Naive thymus-derived CD4-positive, alpha-beta T cell (primary cell): ENCODE results near the gene CALML5. TPM values are rescaled to one million over a fixed set of nuclear protein-coding genes. Genes with fewer than 3 reads are reported as not detected.
A peak's percentile ranks its signal among the peaks of the same experiment; 100 is the strongest.
"Not testable (repeated sequence)": the region's sequence is repeated elsewhere in the genome, so short reads cannot be mapped to it uniquely, and the experiment has no call there.

Experiments
- ATAC-seq: fragments of 150-1000 bp; cut with Tn5 transposase; 2 replicates; pipeline ENCODE4 v1.10.0; 2021; ENCODE audit warnings: mild to moderate bottlenecking, moderate library complexity
- CTCF ChIA-PET: fragments of 350-600 bp; sonication (Branson Sonifier 250); formaldehyde crosslinking; loops from one replicate; lab custom pipeline; 2021; ENCODE audit warnings: antibody characterized with exemption; lab: Charles Lee
- POLR2A ChIA-PET: fragments of 350-600 bp; sonication (Branson Sonifier 250); formaldehyde crosslinking; loops from one replicate; lab custom pipeline; 2021; ENCODE audit warnings: antibody characterized with exemption, inconsistent platforms; lab: Charles Lee
- DNase-seq, 9 donors: peaks; one replicate each; pipeline versions ENCODE4 v3.0.0 to v3.0.0-alpha.2; 2020 to 2022; ENCODE audit warnings: mixed read lengths in 1 of 9
- H3K27ac ChIP-seq: one replicate; pipeline ENCODE4 v1.7.0; 2013; ENCODE audit warnings: mild to moderate bottlenecking, low read depth, low read length, moderate library complexity
- H3K27me3 ChIP-seq, 2 donors: one replicate each; pipeline ENCODE4 v1.7.0; 2013; ENCODE audit warnings: low read length in 2 of 2, mild to moderate bottlenecking in 2 of 2, moderate library complexity in 2 of 2; ENCODE audit not compliant: control insufficient read depth in 2 of 2, insufficient read depth in 2 of 2
- H3K36me3 ChIP-seq, 3 experiments: 1 replicate in 2 of 3; 2 replicates in 1 of 3; pipeline ENCODE4 v1.7.0; 2013; ENCODE audit warnings: low read length in 3 of 3, mild to moderate bottlenecking in 3 of 3, moderate library complexity in 1 of 3; ENCODE audit not compliant: insufficient read depth in 3 of 3, control insufficient read depth in 2 of 3
- H3K4me1 ChIP-seq, 2 donors: one replicate each; pipeline ENCODE4 v1.7.0; 2013; ENCODE audit warnings: low read length in 2 of 2, mild to moderate bottlenecking in 2 of 2, moderate library complexity in 1 of 2; ENCODE audit not compliant: control insufficient read depth in 2 of 2, insufficient read depth in 2 of 2
- H3K4me3 ChIP-seq: 2 replicates; pipeline ENCODE4 v1.7.0; 2013; ENCODE audit warnings: mild to moderate bottlenecking, low read length
- H3K9me3 ChIP-seq, 3 experiments: 1 replicate in 2 of 3; 2 replicates in 1 of 3; pipeline ENCODE4 v1.7.0; 2013; ENCODE audit warnings: low read length in 3 of 3; ENCODE audit not compliant: control insufficient read depth in 2 of 3
- H3K27ac Mint-ChIP-seq, 9 donors: one replicate each; pipeline ENCODE4 v1.8.0; 2020 to 2022; ENCODE audit warnings: mixed read lengths in 9 of 9, mild to moderate bottlenecking in 8 of 9, moderate library complexity in 5 of 9, inconsistent platforms in 2 of 9
- H3K27me3 Mint-ChIP-seq, 5 donors: one replicate each; pipeline ENCODE4 v1.8.0; 2021 to 2022; ENCODE audit warnings: mixed read lengths in 5 of 5, mild to moderate bottlenecking in 1 of 5
- H3K36me3 Mint-ChIP-seq, 5 donors: one replicate each; pipeline ENCODE4 v1.8.0; 2020 to 2022; ENCODE audit warnings: mixed read lengths in 5 of 5, mild to moderate bottlenecking in 3 of 5, inconsistent platforms in 1 of 5
- H3K4me1 Mint-ChIP-seq, 7 donors: one replicate each; pipeline ENCODE4 v1.8.0; 2020 to 2022; ENCODE audit warnings: mixed read lengths in 7 of 7, mild to moderate bottlenecking in 3 of 7, inconsistent platforms in 1 of 7
- H3K4me3 Mint-ChIP-seq, 10 donors: one replicate each; pipeline ENCODE4 v1.8.0; 2020 to 2022; ENCODE audit warnings: mild to moderate bottlenecking in 10 of 10, mixed read lengths in 10 of 10, moderate library complexity in 6 of 10, inconsistent platforms in 2 of 10
- H3K9me3 Mint-ChIP-seq, 11 donors: one replicate each; pipeline ENCODE4 v1.8.0; 2020 to 2022; ENCODE audit warnings: mixed read lengths in 11 of 11, mild to moderate bottlenecking in 4 of 11, inconsistent platforms in 1 of 11, moderate library complexity in 1 of 11
- intact Hi-C, 2 donors: fragments of 100-400 bp; cut with micrococcal nuclease; formaldehyde crosslinking; loops; one replicate each; pipeline ENCODE4 v1.15.1; 2023
- polyA plus RNA-seq, 2 donors: library from polyadenylated mRNA; unstranded; fragments of 300-500 nt; fragmentation: Illumina TruSeq; gene quantifications; one replicate each; pipeline ENCODE4 v1.2.3, GENCODE V29; 2021
- total RNA-seq, 6 experiments: library from RNA in 5 of 6; stranded (reverse) in 5 of 6; gene quantifications; 1 replicate in 5 of 6; 2 replicates in 1 of 6; pipeline ENCODE4 v1.2.3 and lab custom pipeline; 2021 to 2026

The CALML5 gene
- total and polyA plus RNA-seq, 7 experiments from 2014 or later: not detected

GRCh38 chr10:5478694-5479305 is 20.6 kb downstream of the CALML5 start:
- no peaks in the 10 kb centered on the region for H3K27me3 ChIP-seq
- H3K4me3 ChIP-seq: no peak overlapping the region
- Mint-ChIP-seq H3K36me3 (no peaks in the 10 kb centered on the region), H3K27ac (peak overlapping the region in 1 of 9 donors; percentile 54), H3K4me3 (no peak overlapping the region), H3K9me3 (no peaks in the 10 kb centered on the region), H3K27me3 (peaks cover 0 to 3% (median 0%) of the 10 kb centered on the region in 5 donors), H3K4me1 (peaks cover 0 to 3% (median 0%) of the 10 kb centered on the region in 7 donors)
- ChIA-PET CTCF (interaction anchor here (0.6 kb wide), 1 partner anchor 325 kb away, joined by 3 read pairs; no protein-coding TSS in a partner anchor), POLR2A (no interaction called here)
- no peak overlapping the region for H3K27ac ChIP-seq
- DNase-seq (no peak), ATAC-seq (no peak)
- H3K4me1 ChIP-seq: no peaks in the 10 kb centered on the region
- no peaks in the 10 kb centered on the region for H3K9me3 ChIP-seq
- no peaks in the 10 kb centered on the region for H3K36me3 ChIP-seq
- intact Hi-C loops: no loop called here

GRCh38 chr10:5477948-5478693 is 21.2 kb downstream of the CALML5 start:
- ChIA-PET POLR2A (no interaction called here), CTCF (interaction anchor here (0.6 kb wide), 1 partner anchor 325 kb away, joined by 3 read pairs; no protein-coding TSS in a partner anchor)
- Mint-ChIP-seq H3K27me3 (peaks cover 0 to 3% (median 0%) of the 10 kb centered on the region in 5 donors), H3K36me3 (no peaks in the 10 kb centered on the region), H3K4me1 (peaks cover 0 to 3% (median 0%) of the 10 kb centered on the region in 7 donors), H3K9me3 (no peaks in the 10 kb centered on the region), H3K27ac (no peak overlapping the region), H3K4me3 (no peak overlapping the region)
- Histone ChIP-seq H3K27ac (no peak overlapping the region), H3K27me3 (no peaks in the 10 kb centered on the region), H3K4me1 (no peaks in the 10 kb centered on the region), H3K9me3 (no peaks in the 10 kb centered on the region), H3K36me3 (no peaks in the 10 kb centered on the region), H3K4me3 (no peak overlapping the region)
- DNase-seq (no peak), ATAC-seq (no peak)
- intact Hi-C loops: no loop called here

GRCh38 chr10:5476918-5477525 is 22.3 kb downstream of the CALML5 start:
- no peak overlapping the region for H3K4me3 ChIP-seq
- no peaks in the 10 kb centered on the region for H3K4me1 ChIP-seq
- ATAC-seq (no peak), DNase-seq (no peak)
- POLR2A ChIA-PET: no interaction called here
- Mint-ChIP-seq H3K27me3 (no peaks in the 10 kb centered on the region), H3K4me3 (no peak overlapping the region), H3K9me3 (no peaks in the 10 kb centered on the region), H3K4me1 (peaks cover 0 to 3% (median 0%) of the 10 kb centered on the region in 7 donors), H3K36me3 (no peaks in the 10 kb centered on the region), H3K27ac (no peak overlapping the region)
- intact Hi-C loops: no loop called here
- CTCF ChIA-PET: no interaction called here
- no peaks in the 10 kb centered on the region for H3K9me3 ChIP-seq
- H3K36me3 ChIP-seq: no peaks in the 10 kb centered on the region
- H3K27me3 ChIP-seq: no peaks in the 10 kb centered on the region
- no peak overlapping the region for H3K27ac ChIP-seq

GRCh38 chr10:5475974-5476807 is 23.2 kb downstream of the CALML5 start:
- POLR2A ChIA-PET, H3K27ac Mint-ChIP-seq, H3K4me1 ChIP-seq, CTCF ChIA-PET, H3K4me1 Mint-ChIP-seq, intact Hi-C loops, H3K36me3 ChIP-seq, DNase-seq, H3K27me3 Mint-ChIP-seq, H3K27me3 ChIP-seq, H3K9me3 Mint-ChIP-seq, ATAC-seq, H3K4me3 Mint-ChIP-seq, H3K4me3 ChIP-seq, H3K9me3 ChIP-seq, H3K36me3 Mint-ChIP-seq, H3K27ac ChIP-seq: not testable (repeated sequence)

- H3K4me1 Mint-ChIP-seq, H3K9me3 ChIP-seq, intact Hi-C loops, DNase-seq, ATAC-seq, H3K27me3 ChIP-seq, CTCF ChIA-PET, H3K27ac ChIP-seq, POLR2A ChIA-PET, H3K27ac Mint-ChIP-seq, H3K36me3 Mint-ChIP-seq, H3K4me3 ChIP-seq, H3K27me3 Mint-ChIP-seq, H3K4me1 ChIP-seq, H3K36me3 ChIP-seq, H3K4me3 Mint-ChIP-seq, H3K9me3 Mint-ChIP-seq: not testable (repeated sequence)
Observed at GRCh38 chr10:5475088-5475487, 24.3 kb downstream of the CALML5 start.

GRCh38 chr10:5474642-5475041 is 24.7 kb downstream of the CALML5 start:
- H3K4me1 Mint-ChIP-seq, H3K9me3 ChIP-seq, POLR2A ChIA-PET, H3K4me1 ChIP-seq, H3K9me3 Mint-ChIP-seq, ATAC-seq, H3K27me3 ChIP-seq, H3K36me3 Mint-ChIP-seq, H3K4me3 Mint-ChIP-seq, H3K27ac Mint-ChIP-seq, DNase-seq, CTCF ChIA-PET, H3K36me3 ChIP-seq, H3K27ac ChIP-seq, H3K27me3 Mint-ChIP-seq, H3K4me3 ChIP-seq, intact Hi-C loops: not testable (repeated sequence)
